Measurements from ENCODE around the gene HEPN1. TPM values are rescaled to one million over a fixed set of nuclear protein-coding genes. Genes with fewer than 3 reads are reported as not detected.

The HEPN1 gene
- not detected for total RNA-seq

- TF ChIP-seq CTCF (IDR thresholded peaks at IDR 0.05; ENCODE audit: low read depth), result no peak
These were observed at the start of gene HEPN1 for GRCh38 chr11:124918950-124919349. Gene HEPN1, plus strand, starts transcription at chr11:124919250.

- no peak for TF ChIP-seq CTCF (IDR thresholded peaks at IDR 0.05; ENCODE audit: low read depth)
These were observed 49.7 kb upstream of the HEPN1 start for GRCh38 chr11:124869331-124869730.

GRCh38 chr11:124869856-124870387, 49.1 kb upstream of the HEPN1 start:
- no peak for TF ChIP-seq CTCF (IDR thresholded peaks at IDR 0.05; ENCODE audit: low read depth)

GRCh38 chr11:124870430-124870829, 48.6 kb upstream of the HEPN1 start:
- no peak for TF ChIP-seq CTCF (IDR thresholded peaks at IDR 0.05; ENCODE audit: low read depth)

GRCh38 chr11:124872280-124872679, 46.8 kb upstream of the HEPN1 start:
- TF ChIP-seq CTCF (IDR thresholded peaks at IDR 0.05; ENCODE audit: low read depth), result no peak

GRCh38 chr11:124872741-124873140, 46.3 kb upstream of the HEPN1 start:
- no peak for TF ChIP-seq CTCF (IDR thresholded peaks at IDR 0.05; ENCODE audit: low read depth)

- no peak for TF ChIP-seq CTCF (IDR thresholded peaks at IDR 0.05; ENCODE audit: low read depth)
These were observed 45.1 kb upstream of the HEPN1 start for GRCh38 chr11:124873951-124874350.
